H1 (cell line): ENCODE measurements around the gene PITRM1. TPM values are rescaled to one million over a fixed set of nuclear protein-coding genes. Genes with fewer than 3 reads are reported as not detected.

Experiments
- CTCF ChIA-PET: fragments of 300-600 bp; sonication (Branson Sonifier 250); formaldehyde crosslinking; loops from one replicate; lab custom pipeline; 2021; ENCODE audit not compliant: partially characterized antibody; lab: Charles Lee
- POLR2A ChIA-PET: fragments of 300-600 bp; sonication (Branson Sonifier 250); formaldehyde crosslinking; loops from one replicate; lab custom pipeline; 2021; ENCODE audit warnings: inconsistent platforms; ENCODE audit not compliant: partially characterized antibody; lab: Charles Lee
- DNase-seq, 2 experiments: peaks; one replicate each; pipeline versions ENCODE4 v3.0.0 to v3.0.0-alpha.2; 2010 to 2022; ENCODE audit warnings: low spot score in 2 of 2, low read depth in 1 of 2, mixed read lengths in 1 of 2
- FAIRE-seq: peaks from 2 replicates; lab custom pipeline; 2011; peaks lifted over from hg19 to GRCh38; lab: Jason Lieb, UNC
- H2AFZ ChIP-seq: 2 replicates; pipeline ENCODE4 v1.8.1; 2012; ENCODE audit warnings: low read length, inconsistent platforms
- H2AK5ac ChIP-seq: 2 replicates; pipeline ENCODE4 v1.6.1; 2013; ENCODE audit warnings: low read depth, low read length
- H2BK120ac ChIP-seq: replicated peaks from 2 replicates; pipeline ENCODE3; 2013; ENCODE audit warnings: low read depth, low read length, inconsistent platforms
- H2BK12ac ChIP-seq: 2 replicates; pipeline ENCODE4 v1.6.1; 2013; ENCODE audit warnings: low read depth, low read length
- H2BK15ac ChIP-seq: 2 replicates; pipeline ENCODE4 v1.6.1; 2013; ENCODE audit warnings: low read length
- H2BK20ac ChIP-seq: 2 replicates; pipeline ENCODE4 v1.6.1; 2013; ENCODE audit warnings: low read length
- H2BK5ac ChIP-seq: 2 replicates; pipeline ENCODE4 v1.6.1; 2013; ENCODE audit warnings: low read depth, low read length
- H3K14ac ChIP-seq: 2 replicates; pipeline ENCODE4 v1.6.1; 2013; ENCODE audit warnings: inconsistent platforms; ENCODE audit not compliant: insufficient read length
- H3K18ac ChIP-seq: 2 replicates; pipeline ENCODE4 v1.6.1; 2013; ENCODE audit warnings: low read length; ENCODE audit errors: extremely low read depth
- H3K23ac ChIP-seq: 2 replicates; pipeline ENCODE4 v1.6.1; 2013; ENCODE audit warnings: inconsistent platforms; ENCODE audit not compliant: insufficient read length
- H3K23me2 ChIP-seq: 2 replicates; pipeline ENCODE4 v1.6.1; 2013; ENCODE audit warnings: low read depth, low read length
- H3K27ac ChIP-seq: 2 replicates; pipeline ENCODE4 v1.6.1; 2011; ENCODE audit warnings: low read depth, low read length, inconsistent platforms
- H3K27me3 ChIP-seq, 4 experiments: replicated peaks in 1 of 4; 1 replicate in 1 of 4; 2 replicates in 3 of 4; pipeline versions ENCODE4 v1.6.1 to v1.8.1; 2011 to 2013; ENCODE audit warnings: low read length in 3 of 4, mild to moderate bottlenecking in 3 of 4, inconsistent platforms in 2 of 4, mixed read lengths in 2 of 4, moderate library complexity in 1 of 4; ENCODE audit not compliant: control insufficient read depth in 3 of 4, insufficient read depth in 3 of 4; ENCODE audit errors: extremely low read depth in 1 of 4
- H3K36me3 ChIP-seq, 4 experiments: 2 replicates each; pipeline versions ENCODE4 v1.6.1 to v1.8.1; 2011 to 2013; ENCODE audit warnings: mild to moderate bottlenecking in 4 of 4, low read length in 3 of 4, moderate library complexity in 2 of 4, control low read depth in 1 of 4, inconsistent platforms in 1 of 4; ENCODE audit not compliant: insufficient read depth in 4 of 4, control insufficient read depth in 2 of 4
- H3K4ac ChIP-seq: replicated peaks from 2 replicates; pipeline ENCODE3; 2013; ENCODE audit warnings: low read length, low read depth, mixed read lengths, inconsistent platforms; ENCODE audit not compliant: insufficient read length
- H3K4me1 ChIP-seq, 4 experiments: replicated peaks in 1 of 4; 1 replicate in 1 of 4; 2 replicates in 3 of 4; pipeline versions ENCODE4 v1.6.1 to v1.8.1; 2011 to 2013; ENCODE audit warnings: low read length in 3 of 4, inconsistent platforms in 2 of 4, mixed read lengths in 1 of 4; ENCODE audit not compliant: insufficient read depth in 4 of 4, control insufficient read depth in 3 of 4
- H3K4me2 ChIP-seq, 2 experiments: 2 replicates each; pipeline versions ENCODE4 v1.6.1 to v1.8.1; 2011 to 2013; ENCODE audit warnings: low read depth in 2 of 2, low read length in 2 of 2, control low read depth in 1 of 2, inconsistent platforms in 1 of 2, mild to moderate bottlenecking in 1 of 2; ENCODE audit not compliant: insufficient read depth in 1 of 2
- H3K4me3 ChIP-seq, 4 experiments: fragments of 200-600, 300-600 bp in 1 of 4; sonication (generic), shearing (Covaris generic), sonication (Bioruptor Twin) in 1 of 4; 2 replicates each; pipeline versions ENCODE4 v1.5.1 to v1.8.1; 2011 to 2016; ENCODE audit warnings: low read length in 4 of 4, low read depth in 3 of 4, control low read depth in 2 of 4, inconsistent platforms in 2 of 4, mild to moderate bottlenecking in 2 of 4, mixed read lengths in 1 of 4, moderate library complexity in 1 of 4; ENCODE audit not compliant: insufficient read depth in 2 of 4; ENCODE audit errors: extremely low read depth in 1 of 4
- H3K56ac ChIP-seq: replicated peaks from 2 replicates; pipeline ENCODE3; 2013; ENCODE audit warnings: low read depth, mild to moderate bottlenecking, mixed read lengths, low read length, inconsistent platforms; ENCODE audit not compliant: insufficient read length
- H3K79me1 ChIP-seq: 2 replicates; pipeline ENCODE4 v1.6.1; 2013; ENCODE audit warnings: low read depth, low read length, control low read depth
- H3K79me2 ChIP-seq, 2 experiments: 2 replicates each; pipeline versions ENCODE4 v1.6.1 to v1.8.1; 2012 to 2013; ENCODE audit warnings: low read length in 2 of 2, mild to moderate bottlenecking in 2 of 2, inconsistent platforms in 1 of 2; ENCODE audit not compliant: insufficient read depth in 2 of 2, control insufficient read depth in 1 of 2
- H3K9ac ChIP-seq, 4 experiments: replicated peaks in 1 of 4; 1 replicate in 1 of 4; 2 replicates in 3 of 4; pipeline versions ENCODE4 v1.6.1 to v1.8.1; 2011 to 2013; ENCODE audit warnings: low read depth in 3 of 4, low read length in 3 of 4, control low read depth in 2 of 4, mild to moderate bottlenecking in 2 of 4, moderate library complexity in 2 of 4, inconsistent platforms in 1 of 4; ENCODE audit errors: extremely low read depth in 1 of 4
- H3K9me3 ChIP-seq, 2 experiments: 2 replicates each; pipeline versions ENCODE4 v1.6.1 to v1.8.1; 2012 to 2013; ENCODE audit warnings: mild to moderate bottlenecking in 2 of 2, moderate library complexity in 2 of 2, control low read depth in 1 of 2, inconsistent platforms in 1 of 2, low read depth in 1 of 2, low read length in 1 of 2, mixed read lengths in 1 of 2; ENCODE audit not compliant: insufficient read depth in 2 of 2
- H4K20me1 ChIP-seq, 2 experiments: replicated peaks in 1 of 2; 2 replicates each; pipeline versions ENCODE3 to v1.8.1; 2011 to 2013; ENCODE audit warnings: inconsistent platforms in 2 of 2, low read length in 2 of 2, mild to moderate bottlenecking in 1 of 2; ENCODE audit not compliant: insufficient read depth in 2 of 2, control insufficient read depth in 1 of 2
- H4K5ac ChIP-seq: 2 replicates; pipeline ENCODE4 v1.6.1; 2013; ENCODE audit warnings: low read length, low read depth, mixed read lengths, inconsistent platforms; ENCODE audit not compliant: insufficient read length
- H4K8ac ChIP-seq: 2 replicates; pipeline ENCODE4 v1.8.0; 2013; ENCODE audit warnings: mild to moderate bottlenecking, moderate library complexity, low read length, inconsistent platforms; ENCODE audit not compliant: insufficient read depth; ENCODE audit errors: extremely low read depth
- H4K91ac ChIP-seq: replicated peaks from 2 replicates; pipeline ENCODE3; 2013; ENCODE audit warnings: low read length, mixed read lengths, inconsistent platforms; ENCODE audit not compliant: insufficient read length
- CBX5 ChIP-seq: fragments of 300-800, 300-1000 bp; sonication (generic); IDR thresholded peaks from 2 replicates; pipeline ENCODE4 v1.7.1; 2016; ENCODE audit warnings: antibody characterized with exemption, low read length, low read depth
- CBX8 ChIP-seq: fragments of 300-800, 300-1000 bp; sonication (generic); IDR thresholded peaks from 2 replicates; pipeline ENCODE4 v1.7.1; 2016; ENCODE audit warnings: low read depth, low read length, borderline replicate concordance
- CHD1 ChIP-seq: IDR thresholded peaks from 2 replicates; pipeline ENCODE4 v1.6.1; 2012; ENCODE audit warnings: low read depth, low read length, improper control_type of control experiment
- EP300 ChIP-seq, 2 experiments: IDR thresholded peaks; 1 replicate in 1 of 2; 2 replicates in 1 of 2; pipeline ENCODE4 v1.6.1; 2011 to 2012; ENCODE audit warnings: low read depth in 2 of 2, low read length in 2 of 2, mild to moderate bottlenecking in 2 of 2, borderline replicate concordance in 1 of 2, inconsistent platforms in 1 of 2, moderate library complexity in 1 of 2
- FOSL1 ChIP-seq: IDR thresholded peaks from 2 replicates; pipeline ENCODE4 v1.6.1; 2011; ENCODE audit warnings: mild to moderate bottlenecking, low read depth, low read length, moderate library complexity; ENCODE audit not compliant: insufficient read depth
- KDM4A ChIP-seq: IDR thresholded peaks from one replicate; pipeline ENCODE4 v1.7.1; 2012; ENCODE audit warnings: low read depth, mild to moderate bottlenecking, moderate library complexity, low read length, inconsistent platforms; ENCODE audit not compliant: severe bottlenecking
- RBBP5 ChIP-seq: IDR thresholded peaks from 2 replicates; pipeline ENCODE4 v1.7.1; 2012; ENCODE audit warnings: low read depth, mild to moderate bottlenecking, inconsistent platforms, low read length, moderate library complexity, borderline replicate concordance
- SIN3A ChIP-seq, 2 experiments: IDR thresholded peaks in 1 of 2; conservative IDR thresholded peaks in 1 of 2; 2 replicates each; pipeline ENCODE4 v1.6.1; 2011 to 2012; ENCODE audit warnings: low read length in 2 of 2, improper control_type of control experiment in 1 of 2, low read depth in 1 of 2, mild to moderate bottlenecking in 1 of 2
- SP1 ChIP-seq: IDR thresholded peaks from 2 replicates; pipeline ENCODE4 v1.6.1; 2011; ENCODE audit warnings: low read depth, low read length
- WGBS, 2 experiments: shearing (Covaris generic) in 1 of 2; methylation state at CpG; one replicate each; pipeline versions ENCODE4 v1.1.6 to v1.1.7; 2013 to 2015; ENCODE audit warnings: low lambda C conversion rate in 2 of 2, mixed read lengths in 2 of 2, inconsistent platforms in 1 of 2, low coverage in 1 of 2, missing lambda C conversion rate in 1 of 2; ENCODE audit not compliant: insufficient replicate concordance in 2 of 2, insufficient coverage in 1 of 2, insufficient read length in 1 of 2; ENCODE audit errors: extremely low coverage in 1 of 2, missing lambda C conversion rate in 1 of 2; 5-methylcytosine and 5-hydroxymethylcytosine counted together
- polyA plus RNA-seq, 7 experiments: library from polyadenylated mRNA; depleted of rRNA in 3 of 7; stranded (reverse) in 5 of 7; unstranded in 2 of 7; fragments of >200 nt in 5 of 7; fragments of 200-250 nt in 2 of 7; gene quantifications; 1 replicate in 5 of 7; 2 replicates in 1 of 7; 4 replicates in 1 of 7; pipeline versions ENCODE4 v1.2.1 to v1.2.3, GENCODE V29; 2011 to 2013; ENCODE audit warnings: missing spikeins in 2 of 7, mixed read lengths in 2 of 7
- total RNA-seq: library from RNA; stranded (reverse); fragmentation: NEBNext Ultra II Directional; extraction: Animal tissue kit (Norgen Biotek cat#: 25700); gene quantifications from 2 replicates; pipeline ENCODE4 v1.2.1, GENCODE V29; 2021

The PITRM1 gene
- total and polyA plus RNA-seq, 2 of the 8 experiments (the other 6 are each of a cell fraction or from before 2014, with no cell fraction given): 18.6 to 31.5 TPM

GRCh38 chr10:3122486-3123205 is 49.9 kb downstream of the PITRM1 start:
- DNase-seq: no peak
- Histone ChIP-seq H3K27me3 (no peaks in the 10 kb centered on the region), H4K20me1 (peaks cover 7 to 11% of the 10 kb centered on the region in 2 experiments), H2BK120ac (no peak overlapping the region), H3K36me3 (peaks cover 10 to 65% (median 38%) of the 10 kb centered on the region in 4 experiments), H4K5ac (no peak overlapping the region), H3K79me2 (no peaks in the 10 kb centered on the region), H3K23ac (no peak overlapping the region), H2BK5ac (no peak overlapping the region), H3K27ac (no peak overlapping the region), H3K18ac (no peak overlapping the region), H3K4ac (no peak overlapping the region), H3K9me3 (no peaks in the 10 kb centered on the region; a peak in 1 of 4 replicates), H4K91ac (no peak overlapping the region), H3K23me2 (no peaks in the 10 kb centered on the region), H2AFZ (no peak overlapping the region), H2AK5ac (no peak overlapping the region), H3K4me1 (no peaks in the 10 kb centered on the region), H3K79me1 (no peaks in the 10 kb centered on the region; the same call in 1 of the 2 replicates), H2BK12ac (no peak overlapping the region), H4K8ac (no peak overlapping the region), H3K14ac (no peak overlapping the region), H3K56ac (no peak overlapping the region), H3K4me3 (no peak overlapping the region), H2BK15ac (no peak overlapping the region), H3K9ac (no peak overlapping the region), H2BK20ac (no peak overlapping the region), H3K4me2 (no peak overlapping the region)
- FAIRE-seq: no peak
- WGBS, 2 experiments: 86% methylated on average over 26 of the region's 27 CpGs; no CpG with 5 or more reads in 1 of the 2 experiments
- CTCF ChIA-PET: interaction anchor here (1.3 to 5.0 kb wide), 3 partner anchors 14 to 77 kb away, joined by 3 to 47 read pairs (median 3); no protein-coding TSS in a partner anchor
- POLR2A ChIA-PET: interaction anchor here (0.8 to 1.6 kb wide), 2 partner anchors 10 to 25 kb away, joined by 3 read pairs; no protein-coding TSS in a partner anchor
- TF ChIP-seq SP1: no peak
- TF ChIP-seq RBBP5: no peak
- TF ChIP-seq CHD1: no peak
- no peak for TF ChIP-seq KDM4A
- no peak for TF ChIP-seq FOSL1
- TF ChIP-seq EP300 (IDR thresholded peaks at IDR 0.05; ENCODE audit: borderline replicate concordance in 1 of 2, low read depth in 2 of 2, low read length in 2 of 2): no peak
- TF ChIP-seq CBX5: no peak
- TF ChIP-seq SIN3A (conservative IDR thresholded peaks at IDR 0.05 in 1 of 2, IDR thresholded peaks at IDR 0.05 in 1 of 2; ENCODE audit: low read depth in 1 of 2, low read length in 2 of 2): no peak
- TF ChIP-seq CBX8: no peak
